ES-I3 (cell line): ENCODE results near the gene GCLM.
A peak's percentile ranks its signal among the peaks of the same experiment; 100 is the strongest.
"Not testable (repeated sequence)": the region's sequence is repeated elsewhere in the genome, so short reads cannot be mapped to it uniquely, and the experiment has no call there.

ENCODE experiments used
- H3K36me3 ChIP-seq: 2 replicates; pipeline ENCODE4 v1.6.1; 2013; ENCODE audit warnings: mild to moderate bottlenecking, low read length, control low read depth, moderate library complexity; ENCODE audit not compliant: insufficient read depth
- H3K4me1 ChIP-seq: 2 replicates; pipeline ENCODE4 v1.6.1; 2013; ENCODE audit warnings: mild to moderate bottlenecking, control low read depth, low read length; ENCODE audit not compliant: insufficient read depth
- H3K9ac ChIP-seq: 2 replicates; pipeline ENCODE4 v1.6.1; 2013; ENCODE audit warnings: low read depth, mild to moderate bottlenecking, low read length, moderate library complexity
- H3K9me3 ChIP-seq: 2 replicates; pipeline ENCODE4 v1.6.1; 2013; ENCODE audit warnings: mild to moderate bottlenecking, low read length, moderate library complexity; ENCODE audit not compliant: control insufficient read depth, insufficient read depth

GCLM gene, protein sequence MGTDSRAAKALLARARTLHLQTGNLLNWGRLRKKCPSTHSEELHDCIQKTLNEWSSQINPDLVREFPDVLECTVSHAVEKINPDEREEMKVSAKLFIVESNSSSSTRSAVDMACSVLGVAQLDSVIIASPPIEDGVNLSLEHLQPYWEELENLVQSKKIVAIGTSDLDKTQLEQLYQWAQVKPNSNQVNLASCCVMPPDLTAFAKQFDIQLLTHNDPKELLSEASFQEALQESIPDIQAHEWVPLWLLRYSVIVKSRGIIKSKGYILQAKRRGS

DNA sequence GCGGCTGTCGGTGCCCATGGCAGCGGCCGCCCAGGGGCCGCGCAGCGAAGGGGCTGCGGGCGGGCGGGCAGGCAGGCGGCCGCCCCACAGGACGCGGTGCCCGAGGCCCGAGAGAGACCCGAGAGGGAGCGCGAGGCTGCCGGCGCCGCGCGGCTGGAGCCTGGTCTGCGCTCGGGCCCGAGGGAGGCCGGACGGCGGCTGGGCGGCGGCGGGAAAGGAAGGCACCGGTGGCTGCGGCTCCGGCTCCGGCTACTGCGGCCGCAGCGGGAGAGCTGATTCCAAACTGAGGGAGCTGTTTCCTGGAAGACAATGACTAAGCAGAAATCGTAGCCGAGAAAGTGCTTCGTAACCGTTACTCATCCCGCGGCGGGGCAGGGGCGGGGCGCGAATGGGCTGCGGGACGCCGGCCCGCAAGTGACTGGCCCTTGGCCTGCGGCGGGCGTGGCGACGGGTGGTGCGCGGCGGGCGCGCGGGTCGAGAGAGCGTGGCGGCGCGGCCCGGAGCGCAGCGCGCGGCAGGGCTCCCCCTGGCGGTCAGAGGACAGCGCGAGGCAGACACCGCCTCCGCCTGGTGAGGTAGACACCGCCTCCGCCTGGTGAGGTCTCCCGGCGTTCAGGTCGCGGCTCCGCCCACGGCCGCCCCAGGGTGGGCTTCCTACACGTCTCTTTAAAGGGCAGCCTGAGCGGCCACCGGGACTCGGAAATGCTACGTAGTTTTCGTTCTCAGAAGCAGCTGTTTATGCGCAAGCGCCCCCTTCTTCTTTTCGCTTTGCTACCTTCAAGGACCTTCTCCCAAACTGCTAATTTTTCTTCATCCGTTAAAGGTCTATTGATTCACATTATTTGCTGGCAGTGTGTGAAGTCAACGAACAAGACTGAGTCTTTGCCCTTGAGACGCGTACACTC, at the start of gene GCLM:
TSS of gene GCLM (minus strand) at position 285 of the 905 bp plus-strand sequence. CDS start at position 18, 267 bp downstream.
- Histone ChIP-seq H3K4me1 (peaks cover 15% of the 10 kb centered on the region), H3K36me3 (no peaks in the 10 kb centered on the region), H3K9ac (peak within 1 kb of the TSS; percentile 71), H3K9me3 (no peaks in the 10 kb centered on the region)

DNA sequence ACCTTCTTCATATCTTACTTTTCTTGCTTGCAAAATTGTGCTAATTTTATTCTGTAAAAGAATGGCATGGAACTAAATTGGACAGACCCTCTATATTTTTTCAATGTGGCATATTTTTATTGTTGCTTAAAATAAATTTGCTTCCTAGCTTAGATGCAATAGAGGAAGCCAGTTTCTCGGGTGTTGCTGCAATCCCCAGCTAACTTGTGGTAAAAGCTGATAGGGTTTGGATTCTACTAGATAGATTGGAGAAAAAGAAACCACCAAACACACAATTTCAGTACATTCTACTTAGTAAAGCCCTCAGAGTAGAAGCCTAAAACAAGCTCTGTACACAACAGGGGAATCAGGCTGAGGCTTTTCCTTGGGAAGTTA, 49.5 kb upstream of the GCLM start:
- H3K4me1 ChIP-seq = no peaks in the 10 kb centered on the region
- no peaks in the 10 kb centered on the region for H3K36me3 ChIP-seq
- no peaks in the 10 kb centered on the region for H3K9me3 ChIP-seq
- H3K9ac ChIP-seq = no peak overlapping the region

DNA sequence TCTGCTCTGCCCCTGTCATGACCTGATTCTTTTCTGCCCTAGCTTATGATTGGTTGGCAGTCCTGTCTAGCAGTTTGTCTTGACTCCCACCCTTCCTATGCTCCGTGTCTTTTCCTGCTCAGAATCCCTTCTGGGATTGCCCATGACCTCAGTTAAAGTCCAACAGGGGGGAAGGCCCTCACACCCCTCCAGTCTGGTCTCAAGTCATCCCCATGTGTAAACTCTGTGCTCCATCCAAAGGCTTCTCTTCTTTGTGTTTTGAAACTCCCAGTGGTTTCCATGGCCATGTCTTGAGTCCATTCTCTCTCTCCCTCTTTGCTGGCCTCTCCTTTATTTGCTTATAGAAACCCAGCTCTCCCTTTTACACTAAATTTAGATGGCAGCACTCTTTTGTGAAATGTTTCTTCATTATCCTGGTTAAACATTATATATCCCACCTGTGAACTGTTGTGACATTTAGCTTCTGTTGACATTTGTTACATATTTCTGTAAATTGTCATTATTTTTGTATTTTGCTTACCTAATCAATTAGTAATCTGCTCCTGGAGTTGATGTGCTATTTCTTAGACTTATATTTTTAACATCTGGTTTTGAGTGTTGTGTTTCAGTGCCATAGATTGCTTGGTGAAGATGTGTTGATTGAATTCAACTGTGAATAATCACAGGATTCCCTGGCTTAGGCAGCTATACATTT, 48.9 kb upstream of the GCLM start:
- Histone ChIP-seq H3K4me1 (no peaks in the 10 kb centered on the region), H3K9me3 (no peaks in the 10 kb centered on the region), H3K36me3 (no peaks in the 10 kb centered on the region), H3K9ac (no peak overlapping the region)

DNA sequence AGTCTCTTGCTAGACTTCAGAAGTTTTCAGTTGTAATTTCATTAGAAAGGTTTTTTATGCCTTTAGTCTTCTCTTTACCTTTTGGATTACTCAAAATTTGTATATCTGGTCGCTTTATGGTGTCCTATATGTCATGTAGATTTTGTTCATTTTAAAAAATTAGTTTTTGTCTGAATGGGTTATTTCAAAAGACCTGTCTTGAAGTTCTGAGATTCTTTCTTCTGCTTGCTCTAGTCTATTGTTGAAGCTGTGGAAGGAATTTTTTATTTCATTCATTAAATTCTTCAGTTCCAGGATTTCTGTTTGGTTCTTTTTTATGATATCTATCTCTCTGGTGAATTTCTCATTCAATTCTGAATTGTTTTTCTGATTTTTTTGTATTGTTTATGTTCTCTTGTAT, 46.5 kb upstream of the GCLM start:
- Histone ChIP-seq H3K9ac (no peak overlapping the region), H3K9me3 (peaks cover 2% of the 10 kb centered on the region; the same call in 1 of the 2 replicates), H3K36me3 (no peaks in the 10 kb centered on the region), H3K4me1 (no peaks in the 10 kb centered on the region)

DNA sequence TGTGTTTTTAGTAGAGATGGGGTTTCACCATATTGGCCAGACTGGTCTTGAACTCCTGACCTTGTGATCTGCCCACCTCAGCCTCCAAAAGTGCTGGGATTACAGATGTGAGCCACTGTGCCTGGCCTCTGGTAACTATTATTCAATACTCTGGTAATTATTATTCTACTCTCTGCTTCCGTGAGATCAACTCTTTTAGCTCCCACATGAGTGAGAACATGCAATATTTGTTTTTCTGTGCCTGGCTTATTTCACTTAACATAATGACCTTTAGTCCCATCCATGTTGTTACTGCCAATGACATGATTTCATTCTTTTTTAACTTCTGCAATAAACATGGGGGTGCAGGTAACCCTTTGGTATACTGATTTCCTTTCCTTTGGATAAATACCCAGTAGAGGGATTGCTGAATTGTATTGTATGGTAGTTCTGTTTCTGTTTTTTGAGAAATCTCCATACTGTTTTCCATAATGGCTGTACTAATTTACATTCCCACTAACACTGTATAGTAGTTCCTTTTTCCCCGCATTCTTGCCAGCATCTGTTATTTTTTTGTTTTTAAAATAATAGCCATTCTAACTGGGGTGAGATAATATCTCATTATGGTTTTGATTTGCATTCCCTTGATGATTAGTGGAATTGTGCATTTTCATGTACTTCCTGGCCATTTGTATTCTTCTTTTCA, 37.9 kb upstream of the GCLM start:
- not testable (repeated sequence) for H3K36me3 ChIP-seq, H3K9ac ChIP-seq, H3K4me1 ChIP-seq, H3K9me3 ChIP-seq

DNA sequence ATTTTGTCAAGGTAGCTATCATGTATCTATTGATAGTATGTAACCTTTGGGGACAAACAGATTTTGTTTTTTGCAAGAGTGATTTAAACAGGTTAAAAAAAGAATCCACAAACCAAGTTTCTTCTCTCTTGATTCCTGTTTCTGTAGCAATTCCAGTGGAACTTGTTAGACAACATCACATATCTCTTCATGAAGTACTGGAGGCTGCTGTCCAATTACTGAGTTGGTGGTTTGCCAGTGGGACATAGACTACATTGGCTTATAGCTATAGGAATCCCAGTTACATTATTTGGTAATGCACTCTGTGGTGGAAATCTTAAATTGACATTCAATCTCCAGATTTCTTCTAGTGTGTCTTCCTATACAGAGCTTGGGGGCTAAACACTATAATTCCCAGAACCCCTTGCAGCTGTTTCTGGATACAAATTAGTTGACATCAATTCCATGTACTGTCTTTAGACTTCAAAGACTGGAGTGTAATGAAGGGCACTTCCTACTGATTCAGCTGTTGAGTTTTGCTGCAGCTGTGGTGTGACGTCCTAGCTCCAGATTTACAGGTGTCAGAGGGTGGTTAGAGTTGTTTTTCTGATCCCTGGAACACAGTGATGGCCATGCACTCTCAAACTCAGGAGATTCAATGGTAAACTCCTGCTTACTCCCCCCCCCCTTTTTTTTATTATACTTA, 29.4 kb upstream of the GCLM start:
- Histone ChIP-seq H3K9ac (no peak overlapping the region), H3K36me3 (no peaks in the 10 kb centered on the region), H3K4me1 (no peaks in the 10 kb centered on the region), H3K9me3 (peaks cover 3% of the 10 kb centered on the region)

GRCh38 chr1:93937997-93938396, 28.8 kb upstream of the GCLM start:
- peaks cover 3% of the 10 kb centered on the region for H3K9me3 ChIP-seq
- H3K9ac ChIP-seq = no peak overlapping the region
- no peaks in the 10 kb centered on the region for H3K36me3 ChIP-seq
- no peaks in the 10 kb centered on the region for H3K4me1 ChIP-seq

DNA sequence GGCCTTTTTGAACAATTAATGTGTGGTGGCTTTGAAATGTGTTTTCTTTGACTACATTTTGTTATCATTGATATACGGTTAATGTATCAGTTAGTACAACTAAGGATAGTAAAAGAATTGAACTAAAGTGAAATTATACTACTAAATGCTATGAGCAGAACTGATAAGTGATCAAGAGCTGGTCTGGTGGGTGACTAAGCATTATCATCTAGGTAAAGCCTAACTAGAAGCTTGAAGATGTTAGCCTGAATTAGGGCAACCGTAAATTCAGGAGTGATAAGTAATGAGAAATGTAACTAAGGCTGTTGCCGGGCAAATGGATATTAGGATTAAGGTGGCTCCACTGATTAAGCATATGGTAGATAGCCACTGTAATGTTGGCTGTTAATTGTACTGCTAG, 16.0 kb upstream of the GCLM start:
- Histone ChIP-seq H3K4me1 (no peaks in the 10 kb centered on the region), H3K9me3 (no peaks in the 10 kb centered on the region)

GRCh38 chr1:93919780-93920179, 10.6 kb upstream of the GCLM start:
- Histone ChIP-seq H3K36me3 (no peaks in the 10 kb centered on the region), H3K4me1 (peaks cover 11% of the 10 kb centered on the region), H3K9me3 (peaks cover 6% of the 10 kb centered on the region; the same call in 1 of the 2 replicates), H3K9ac (no peak overlapping the region)

More for the DNA sequence above, 16.0 kb upstream of the GCLM start:
- Histone ChIP-seq H3K9ac (no peak overlapping the region), H3K36me3 (no peaks in the 10 kb centered on the region)

DNA sequence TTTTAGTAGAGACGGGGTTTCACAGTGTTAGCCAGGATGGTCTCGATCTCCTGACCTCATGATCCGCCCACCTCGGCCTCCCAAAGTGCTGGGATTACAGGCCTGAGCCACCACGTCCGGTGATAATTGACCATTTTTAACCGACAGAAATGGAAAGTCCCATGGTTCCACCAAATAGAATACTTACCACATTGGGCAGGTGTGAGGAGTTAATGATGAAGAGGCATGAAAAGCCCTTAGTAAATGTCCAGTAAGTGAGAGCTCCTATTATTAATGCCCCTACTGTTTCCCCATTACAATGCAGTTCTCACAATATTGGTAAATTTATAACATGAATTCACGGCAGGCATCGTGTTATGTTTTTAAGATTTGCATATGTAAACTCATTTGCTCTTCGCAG, 8.1 kb upstream of the GCLM start:
- no peak overlapping the region for H3K9ac ChIP-seq
- peaks cover 6% of the 10 kb centered on the region; the same call in 1 of the 2 replicates for H3K9me3 ChIP-seq
- no peaks in the 10 kb centered on the region for H3K36me3 ChIP-seq
- peaks cover 11% of the 10 kb centered on the region for H3K4me1 ChIP-seq

- not testable (repeated sequence) for H3K36me3 ChIP-seq
Observed at GRCh38 chr1:93910880-93911279, 1.6 kb upstream of the GCLM start.

DNA sequence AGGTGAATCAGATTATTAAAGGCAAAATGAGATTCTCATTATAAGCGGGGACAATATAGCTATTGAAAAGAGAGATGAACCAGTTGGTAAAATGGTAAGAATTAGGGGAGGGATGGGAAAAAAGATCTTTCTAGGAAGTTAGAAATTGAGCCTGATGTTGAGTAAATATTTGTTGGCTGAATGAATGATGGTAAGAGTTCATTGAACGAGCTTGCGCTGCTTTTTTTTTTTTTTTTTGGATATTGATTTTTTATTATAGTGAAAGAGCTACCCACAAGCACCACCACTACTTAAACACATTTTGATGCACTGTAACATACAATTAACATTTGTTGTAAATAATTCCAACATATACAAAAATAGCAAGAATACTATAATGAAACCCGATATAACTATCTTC, 1.1 kb upstream of the GCLM start:
- Histone ChIP-seq H3K4me1 (peaks cover 15% of the 10 kb centered on the region), H3K9me3 (no peaks in the 10 kb centered on the region), H3K36me3 (no peaks in the 10 kb centered on the region), H3K9ac (no peak overlapping the region)

More at GRCh38 chr1:93910880-93911279, 1.6 kb upstream of the GCLM start:
- not testable (repeated sequence) for H3K9me3 ChIP-seq, H3K9ac ChIP-seq
- H3K4me1 ChIP-seq = peaks cover 14% of the 10 kb centered on the region

- Histone ChIP-seq H3K36me3 (no peaks in the 10 kb centered on the region), H3K9me3 (no peaks in the 10 kb centered on the region), H3K4me1 (peaks cover 15% of the 10 kb centered on the region), H3K9ac (peak overlapping the region; percentile 71)
Observed at GRCh38 chr1:93908394-93909145, 660 bp downstream of the GCLM start.
